Esophagus squamous epithelium (tissue), 5 donors: ENCODE data around the gene TMEM63C. TPM values are rescaled to one million over a fixed set of nuclear protein-coding genes. Genes with fewer than 3 reads are reported as not detected.

Source experiments
- DNase-seq: peaks from one replicate; lab custom pipeline; 2025; lab: John Stamatoyannopoulos, UW
- H3K27ac ChIP-seq, 4 donors: fragments of 200-600 bp; sonication (generic); one replicate each; pipeline ENCODE4 v1.5.1; 2016 to 2019; ENCODE audit warnings: mild to moderate bottlenecking in 1 of 4
- H3K27me3 ChIP-seq, 4 donors: fragments of 200-600 bp; sonication (generic); 1 replicate in 3 of 4; 2 replicates in 1 of 4; pipeline versions ENCODE4 v1.5.1 to v1.6.0; 2017 to 2021; ENCODE audit warnings: antibody characterized with exemption in 1 of 4
- H3K36me3 ChIP-seq, 3 donors: fragments of 200-600 bp; sonication (generic); one replicate each; pipeline ENCODE4 v1.5.1; 2016 to 2019
- H3K4me1 ChIP-seq, 3 donors: fragments of 200-600 bp; sonication (generic); one replicate each; pipeline ENCODE4 v1.5.1; 2017 to 2019
- H3K4me3 ChIP-seq, 4 donors: fragments of 200-600 bp; sonication (generic); 1 replicate in 3 of 4; 2 replicates in 1 of 4; pipeline ENCODE4 v1.5.1; 2016 to 2019; ENCODE audit warnings: mild to moderate bottlenecking in 2 of 4, moderate library complexity in 1 of 4
- H3K9me3 ChIP-seq, 3 donors: fragments of 200-600 bp; sonication (generic); one replicate each; pipeline ENCODE4 v1.5.1; 2016 to 2019
- CTCF ChIP-seq, 6 experiments: fragments of 450-650 bp in 4 of 6; fragments of 200-600 bp in 2 of 6; sonication (generic) in 2 of 6; IDR thresholded peaks; one replicate each; pipeline ENCODE4 v1.5.1; 2016 to 2019; ENCODE audit warnings: antibody characterized with exemption in 6 of 6, mild to moderate bottlenecking in 4 of 6, moderate library complexity in 4 of 6
- POLR2A ChIP-seq, 4 donors: fragments of 450-650 bp; IDR thresholded peaks; one replicate each; pipeline ENCODE4 v1.6.1; 2017; ENCODE audit warnings: antibody characterized with exemption in 4 of 4, mild to moderate bottlenecking in 4 of 4, moderate library complexity in 3 of 4
- WGBS, 2 donors: methylation state at CpG; one replicate each; pipeline ENCODE4 v1.1.5; 2018; 5-methylcytosine and 5-hydroxymethylcytosine counted together
- intact Hi-C: fragments of 100-400 bp; cut with DNase I; formaldehyde crosslinking; loops from one replicate; pipeline ENCODE4 v1.15.0; 2022
- total RNA-seq, 4 donors: library from RNA; depleted of rRNA; stranded (reverse); fragments of >200 nt; gene quantifications; one replicate each; pipeline ENCODE4 v1.1.0, GENCODE V29; 2016
- donor health status: DM: yes; HTN: yes; CAD: no.

The TMEM63C gene
- total RNA-seq, 4 donors from 2014 or later, result 5.2 to 18.6 (median 9.8) TPM

- peaks cover 0 to 39% (median 0%) of the 10 kb centered on the region in 4 donors for H3K27me3 ChIP-seq
- no peak overlapping the region for H3K27ac ChIP-seq
- H3K36me3 ChIP-seq, result peaks cover 0 to 22% (median 0%) of the 10 kb centered on the region in 3 donors
- H3K4me1 ChIP-seq, result no peaks in the 10 kb centered on the region
- H3K4me3 ChIP-seq, result no peak overlapping the region
- 80 to 91% methylated on average over 3 to 4 of the region's 8 CpGs for WGBS, 2 donors
- TF ChIP-seq POLR2A (IDR thresholded peaks at IDR 0.05), result no peak
- no peak for TF ChIP-seq CTCF (IDR thresholded peaks at IDR 0.05)
- H3K9me3 ChIP-seq, result no peaks in the 10 kb centered on the region
- intact Hi-C loops, result no loop called here
- DNase-seq, result no peak
Observed at GRCh38 chr14:77256694-77257093, 75.1 kb downstream of the TMEM63C start.

DNA sequence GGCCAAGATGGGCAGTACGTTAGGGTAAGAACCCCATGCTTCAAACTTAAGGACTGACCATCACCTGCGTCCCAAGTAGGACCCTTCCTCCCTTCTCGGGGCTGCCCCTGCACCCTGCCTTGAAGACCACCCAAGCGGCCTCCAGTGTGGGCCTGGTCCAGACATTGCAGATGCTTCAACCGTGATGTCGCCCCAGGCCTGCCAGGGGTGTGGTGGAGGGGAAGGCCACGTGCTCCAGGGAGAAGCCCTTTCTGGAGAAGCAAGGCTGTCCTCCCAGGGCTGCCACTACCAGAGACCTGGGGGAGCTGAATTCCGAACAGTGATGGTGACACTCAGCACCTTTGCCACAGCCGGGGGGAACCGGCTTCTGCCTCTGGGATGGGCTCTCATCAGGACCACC lies 76.1 kb downstream of the TMEM63C start:
- WGBS, 2 donors, result no CpG with 5 or more reads among the region's 10 CpGs
- no peak overlapping the region for H3K27ac ChIP-seq
- peaks cover 0 to 39% (median 0%) of the 10 kb centered on the region in 4 donors for H3K27me3 ChIP-seq
- no peaks in the 10 kb centered on the region for H3K4me1 ChIP-seq
- no peak for DNase-seq
- no peak overlapping the region for H3K4me3 ChIP-seq
- peaks cover 0 to 14% (median 0%) of the 10 kb centered on the region in 3 donors for H3K36me3 ChIP-seq
- intact Hi-C loops, result no loop called here
- TF ChIP-seq CTCF (IDR thresholded peaks at IDR 0.05), result no peak
- no peak for TF ChIP-seq POLR2A (IDR thresholded peaks at IDR 0.05)
- H3K9me3 ChIP-seq, result no peaks in the 10 kb centered on the region

GRCh38 chr14:77258566-77258965 lies 77.0 kb downstream of the TMEM63C start:
- DNase-seq, result no peak
- no peak overlapping the region for H3K27ac ChIP-seq
- no peaks in the 10 kb centered on the region for H3K9me3 ChIP-seq
- 83% methylated on average over 2 of the region's 5 CpGs; no CpG with 5 or more reads in 1 of the 2 donors for WGBS, 2 donors
- no peak overlapping the region for H3K4me3 ChIP-seq
- intact Hi-C loops, result no loop called here
- TF ChIP-seq POLR2A (IDR thresholded peaks at IDR 0.05) (no peak), CTCF (IDR thresholded peaks at IDR 0.05) (no peak)
- H3K36me3 ChIP-seq, result peaks cover 0 to 6% (median 0%) of the 10 kb centered on the region in 3 donors
- peaks cover 0 to 39% (median 0%) of the 10 kb centered on the region in 4 donors for H3K27me3 ChIP-seq
- no peaks in the 10 kb centered on the region for H3K4me1 ChIP-seq

DNA sequence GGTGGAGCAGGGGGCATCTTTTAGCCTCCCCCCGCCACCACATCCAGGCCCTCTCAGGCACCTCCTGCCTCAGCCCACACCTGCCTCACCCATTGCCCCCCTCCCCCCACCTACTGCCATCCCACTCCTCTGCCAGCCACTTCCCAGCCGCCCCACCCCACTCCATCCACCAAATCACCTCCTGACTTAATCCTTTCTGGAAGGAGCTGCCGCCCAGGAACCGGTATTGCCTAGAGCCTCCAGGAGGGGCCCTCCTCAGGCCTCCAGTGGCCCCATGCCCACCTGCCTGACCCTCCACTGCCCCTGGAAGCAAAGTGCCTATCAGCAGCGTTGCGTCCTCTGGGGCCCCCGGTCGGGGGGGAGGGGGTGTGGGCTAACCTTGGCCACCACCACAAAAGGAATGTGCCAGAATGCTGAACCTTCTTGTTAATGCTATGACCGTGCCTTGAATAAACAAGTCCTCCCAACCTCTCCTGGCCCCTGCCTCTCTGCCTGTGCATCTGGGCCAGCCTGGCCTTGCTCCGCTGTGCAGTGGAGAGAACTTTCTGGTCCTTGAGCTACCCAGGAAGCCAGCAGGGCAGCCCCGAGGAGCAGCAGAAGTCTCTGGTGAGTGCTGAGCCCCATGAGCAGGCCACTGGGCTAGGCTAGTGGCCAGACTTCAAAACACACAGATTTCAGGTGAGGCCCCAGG lies 77.6 kb downstream of the TMEM63C start:
- no peaks in the 10 kb centered on the region for H3K36me3 ChIP-seq
- H3K9me3 ChIP-seq, result no peaks in the 10 kb centered on the region
- H3K27me3 ChIP-seq, result peaks cover 0 to 39% (median 0%) of the 10 kb centered on the region in 4 donors
- intact Hi-C loops, result no loop called here
- no peak overlapping the region for H3K27ac ChIP-seq
- no peak for TF ChIP-seq POLR2A (IDR thresholded peaks at IDR 0.05)
- no peak for TF ChIP-seq CTCF (IDR thresholded peaks at IDR 0.05)
- no peak for DNase-seq
- no peak overlapping the region for H3K4me3 ChIP-seq
- 39 to 41% methylated on average over 3 to 8 of the region's 11 CpGs for WGBS, 2 donors
- no peaks in the 10 kb centered on the region for H3K4me1 ChIP-seq

GRCh38 chr14:77260199-77260598 lies 78.6 kb downstream of the TMEM63C start:
- Histone ChIP-seq H3K27ac (no peak overlapping the region), H3K4me3 (no peak overlapping the region), H3K4me1 (no peaks in the 10 kb centered on the region), H3K27me3 (peaks cover 0 to 42% (median 0%) of the 10 kb centered on the region in 4 donors), H3K9me3 (no peaks in the 10 kb centered on the region), H3K36me3 (no peaks in the 10 kb centered on the region)
- intact Hi-C loops, result no loop called here
- DNase-seq, result no peak
- no peak for TF ChIP-seq CTCF (IDR thresholded peaks at IDR 0.05)
- WGBS, 2 donors, result 82 to 86% methylated on average over 3 to 5 of the region's 11 CpGs
